DOHH2 (cell line): ENCODE results near the gene ATP11A.

Experiments used
- H3F3A ChIP-seq: fragments of 200-600 bp; sonication (generic), shearing (Covaris generic); 2 replicates; pipeline ENCODE4 v1.6.0; 2016; ENCODE audit warnings: antibody characterized with exemption, mild to moderate bottlenecking; ENCODE audit not compliant: control insufficient read depth, insufficient read depth
- H3K27ac ChIP-seq: fragments of 200-600 bp; sonication (generic); 2 replicates; pipeline ENCODE4 v1.5.1; 2014; ENCODE audit warnings: low read depth, mild to moderate bottlenecking, low read length, moderate library complexity
- H3K27me3 ChIP-seq: fragments of 200-600 bp; sonication (generic); 2 replicates; pipeline ENCODE4 v1.6.1; 2014; ENCODE audit warnings: mild to moderate bottlenecking, low read length, mixed read lengths; ENCODE audit not compliant: control insufficient read depth
- H3K36me3 ChIP-seq: fragments of 200-600 bp; sonication (generic); 2 replicates; pipeline ENCODE4 v1.6.1; 2014; ENCODE audit warnings: mild to moderate bottlenecking, low read length, moderate library complexity, mixed read lengths; ENCODE audit not compliant: control insufficient read depth
- H3K4me1 ChIP-seq: fragments of 200-600 bp; sonication (generic); 2 replicates; pipeline ENCODE4 v1.6.1; 2014; ENCODE audit warnings: mild to moderate bottlenecking, low read length, mixed read lengths; ENCODE audit not compliant: control insufficient read depth
- H3K4me2 ChIP-seq: fragments of 200-600 bp; sonication (generic); 2 replicates; pipeline ENCODE4 v1.6.0; 2014; ENCODE audit warnings: mild to moderate bottlenecking, low read length, moderate library complexity
- H3K4me3 ChIP-seq: fragments of 200-600 bp; sonication (generic); 2 replicates; pipeline ENCODE4 v1.5.1; 2014; ENCODE audit warnings: mild to moderate bottlenecking, low read length, mixed read lengths
- H3K79me2 ChIP-seq: fragments of 200-600 bp; sonication (generic); 2 replicates; pipeline ENCODE4 v1.6.1; 2014; ENCODE audit warnings: mild to moderate bottlenecking, low read length, mixed read lengths; ENCODE audit not compliant: control insufficient read depth
- H3K9me2 ChIP-seq: fragments of 200-600 bp; sonication (generic); replicated peaks from 2 replicates; pipeline ENCODE4 v1.6.1; 2014; ENCODE audit warnings: mild to moderate bottlenecking, low read length, mixed read lengths; ENCODE audit not compliant: control insufficient read depth
- H3K9me3 ChIP-seq: fragments of 200-600 bp; sonication (generic); 2 replicates; pipeline ENCODE4 v1.6.1; 2014; ENCODE audit warnings: antibody characterized with exemption, low read length, mixed read lengths; ENCODE audit not compliant: control insufficient read depth, insufficient read depth
- H4K20me1 ChIP-seq: fragments of 200-600 bp; sonication (generic); 2 replicates; pipeline ENCODE4 v1.6.0; 2014; ENCODE audit warnings: low read depth, mild to moderate bottlenecking, antibody characterized with exemption, low read length, moderate library complexity; ENCODE audit not compliant: control insufficient read depth, insufficient read depth
- CTCF ChIP-seq: fragments of 200-600 bp; sonication (generic); IDR thresholded peaks from one replicate; pipeline ENCODE4 v1.5.1; 2014; ENCODE audit warnings: antibody characterized with exemption, mild to moderate bottlenecking, low read depth, low read length; ENCODE audit not compliant: poor library complexity, severe bottlenecking
- EZH2phosphoT487 ChIP-seq: fragments of 200-600 bp; sonication (generic); IDR thresholded peaks from 2 replicates; pipeline ENCODE4 v1.6.1; 2017; ENCODE audit warnings: borderline replicate concordance, mild to moderate bottlenecking, antibody characterized with exemption, low read length, moderate library complexity, mixed read lengths

ATP11A gene

GRCh38 chr13:112934078-112934477 lies 244.2 kb downstream of the ATP11A start:
- no peaks in the 10 kb centered on the region for H3K9me3 ChIP-seq
- H3K27me3 ChIP-seq: peaks cover 10% of the 10 kb centered on the region; the same call in 1 of the 2 replicates
- H4K20me1 ChIP-seq: no peaks in the 10 kb centered on the region
- H3K4me2 ChIP-seq: no peak overlapping the region
- TF ChIP-seq EZH2phosphoT487 (no peak), CTCF (no peak)
- H3K9me2 ChIP-seq: no peaks in the 10 kb centered on the region
- H3K79me2 ChIP-seq: no peaks in the 10 kb centered on the region
- H3F3A ChIP-seq: no peaks in the 10 kb centered on the region
- no peaks in the 10 kb centered on the region for H3K4me1 ChIP-seq
- H3K27ac ChIP-seq: no peak overlapping the region
- H3K36me3 ChIP-seq: no peaks in the 10 kb centered on the region
- H3K4me3 ChIP-seq: no peak overlapping the region
